GM21619 (cell line): ENCODE measurements around the gene CD19.
"Not testable (repeated sequence)": the region's sequence is repeated elsewhere in the genome, so short reads cannot be mapped to it uniquely, and the experiment has no call there.

Source experiments
- ATAC-seq: cut with Tn5 transposase; IDR thresholded peaks from one replicate; pipeline ENCODE4 v1.9.1; 2021; ENCODE audit not compliant: unreplicated experiment

Gene CD19

DNA sequence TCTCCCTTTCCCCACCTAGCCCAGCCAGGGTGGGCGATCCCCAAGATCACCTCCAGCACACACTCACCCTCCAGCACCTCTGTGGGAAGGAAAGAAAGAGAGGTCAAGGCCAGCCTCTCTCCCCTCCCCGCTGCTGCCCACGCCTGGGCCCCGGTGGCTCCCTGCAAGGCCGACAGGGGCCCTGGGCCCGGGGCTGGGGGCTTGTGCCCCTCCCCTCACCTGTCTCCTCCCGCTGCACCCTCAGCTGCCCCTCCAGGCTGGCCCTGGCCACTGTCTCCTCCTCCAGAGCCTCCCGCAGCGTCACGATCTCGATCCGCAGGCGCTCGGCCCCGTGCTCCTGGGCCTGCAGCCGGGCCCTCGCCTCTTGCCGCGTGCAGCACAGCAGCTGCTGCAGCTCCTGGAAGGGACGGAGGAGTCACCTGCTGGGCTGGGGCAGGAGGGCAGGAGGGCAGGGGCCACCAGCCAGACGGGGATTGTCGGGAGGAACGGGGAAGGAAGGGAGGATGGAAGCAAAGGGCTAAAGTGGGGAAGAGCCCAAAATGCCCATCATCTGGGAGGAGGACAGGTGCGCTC, 25.9 kb upstream of the CD19 start:
- no peak for ATAC-seq

DNA sequence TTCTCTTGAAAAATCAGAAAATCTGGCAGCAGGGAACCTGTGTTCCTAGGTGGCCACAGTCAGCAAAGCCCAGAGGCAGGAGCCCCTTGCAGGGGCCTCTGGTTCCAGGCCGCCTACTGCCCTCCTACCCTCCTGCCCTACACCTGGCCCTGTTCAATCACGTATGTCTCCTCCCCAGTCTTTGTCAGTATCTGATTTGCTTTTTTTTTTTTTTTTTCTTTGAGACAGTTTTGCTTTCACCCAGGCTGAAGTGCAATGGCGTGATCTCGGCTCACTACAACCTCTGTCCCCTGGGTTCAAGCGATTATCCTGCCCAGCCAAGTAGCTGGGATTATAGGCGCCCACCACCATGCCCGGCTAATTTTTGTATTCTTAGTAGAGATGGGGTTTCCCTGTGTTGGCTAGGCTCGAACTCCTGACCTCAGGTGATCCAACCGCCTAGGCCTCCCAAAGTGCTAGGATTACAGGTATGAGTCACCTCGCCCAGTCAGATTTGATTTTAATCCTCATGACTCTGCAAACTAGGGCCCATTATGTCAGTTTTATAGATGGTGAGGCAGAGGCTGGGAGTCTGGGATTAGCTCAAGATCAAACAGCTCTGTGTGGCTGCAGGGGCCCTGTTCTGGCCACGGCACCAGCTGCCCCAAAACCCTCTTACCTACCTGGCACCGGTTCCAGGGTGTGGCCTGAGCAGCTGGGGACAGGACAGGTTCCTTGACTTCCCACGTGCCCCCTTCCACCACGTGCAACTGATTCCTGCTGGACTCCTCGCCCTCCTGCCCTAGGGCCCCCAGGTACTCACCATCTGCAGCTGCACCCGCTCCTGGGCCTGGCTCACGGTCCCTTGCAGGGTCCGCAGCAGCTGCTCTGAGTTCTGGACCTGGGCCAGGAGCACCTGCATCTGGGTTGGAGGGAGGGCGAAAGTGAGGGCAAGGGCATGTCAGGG, 21.4 kb upstream of the CD19 start:
- ATAC-seq, result no peak

- ATAC-seq, result no peak
Observed at GRCh38 chr16:28912558-28912957, 19.2 kb upstream of the CD19 start.

DNA sequence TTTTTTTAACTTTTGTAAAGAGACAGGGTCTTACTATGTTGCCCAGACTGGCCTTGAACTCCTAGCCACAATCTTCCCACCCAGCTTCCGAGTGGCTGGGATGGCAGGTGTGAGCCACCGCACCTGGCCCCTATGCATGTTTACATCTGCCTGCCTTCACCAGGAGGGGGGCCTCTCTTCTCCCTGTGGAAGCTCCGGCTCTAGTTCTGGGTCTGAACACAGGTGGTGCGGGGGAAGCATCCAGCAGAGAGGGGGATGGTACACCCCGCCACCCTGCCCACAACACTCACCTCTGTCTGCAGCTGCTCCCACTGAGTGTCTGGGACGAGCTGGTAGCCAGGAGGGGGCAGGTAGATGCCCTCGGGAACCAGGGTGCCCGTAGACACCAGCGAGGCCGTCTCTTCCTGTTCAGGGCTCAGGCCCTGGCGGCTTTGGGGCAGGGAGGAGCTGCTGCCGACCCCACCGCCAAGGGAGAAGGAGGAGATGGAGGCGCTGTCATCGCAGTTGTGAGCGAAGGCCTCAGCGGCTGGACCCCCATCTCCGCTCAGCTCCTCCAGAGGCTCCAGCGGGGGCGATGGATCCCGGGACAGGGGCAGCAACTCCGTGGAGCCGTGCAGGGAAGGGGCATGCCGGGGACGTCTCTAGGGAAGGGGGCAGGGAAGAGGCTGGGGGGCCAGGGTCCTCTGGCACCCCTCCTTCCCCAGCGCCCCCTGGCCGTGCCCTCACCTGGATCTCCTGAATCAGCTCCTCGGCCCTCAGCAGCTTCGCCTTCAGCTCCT, 17.6 kb upstream of the CD19 start:
- no peak for ATAC-seq

GRCh38 chr16:28915181-28915580, 16.6 kb upstream of the CD19 start:
- no peak for ATAC-seq

DNA sequence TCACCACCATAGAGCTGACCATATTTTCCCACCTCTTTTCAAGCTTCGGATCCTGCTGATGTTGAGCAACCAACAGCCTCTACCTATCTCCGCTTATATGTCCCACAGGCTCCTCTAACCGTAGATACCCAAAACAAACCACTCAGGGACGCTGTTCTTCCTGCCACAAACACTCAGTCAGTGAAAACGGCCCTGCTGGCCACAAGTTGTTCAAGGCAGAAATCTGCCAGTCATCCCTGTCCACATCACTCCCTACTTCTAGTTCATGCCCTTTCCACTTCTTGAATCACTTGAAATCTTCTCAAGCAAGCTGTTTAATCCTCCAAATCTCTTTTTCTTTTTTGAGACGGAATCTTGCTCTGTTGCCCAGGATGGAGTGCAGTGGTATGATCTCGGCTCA, 14.7 kb upstream of the CD19 start:
- ATAC-seq, result no peak

- no peak for ATAC-seq
Observed at GRCh38 chr16:28918698-28919097, 13.1 kb upstream of the CD19 start.

DNA sequence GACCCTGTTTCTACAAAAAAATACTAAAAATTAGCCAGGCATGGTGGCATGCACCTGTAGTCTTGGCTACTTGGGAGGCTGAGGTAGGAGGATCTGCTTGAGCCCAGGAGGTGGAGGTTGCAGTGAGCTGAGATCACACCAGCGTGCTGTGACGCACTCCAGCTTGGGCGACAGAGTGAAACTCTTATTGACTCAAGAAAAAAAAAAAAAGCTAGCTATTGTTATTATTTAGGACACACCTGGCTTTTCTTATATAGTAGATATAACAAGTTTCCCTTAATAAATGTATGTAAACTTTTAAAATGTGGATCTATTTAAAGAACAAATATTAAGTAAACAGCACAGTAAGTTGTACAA, 8.6 kb upstream of the CD19 start:
- no peak for ATAC-seq

DNA sequence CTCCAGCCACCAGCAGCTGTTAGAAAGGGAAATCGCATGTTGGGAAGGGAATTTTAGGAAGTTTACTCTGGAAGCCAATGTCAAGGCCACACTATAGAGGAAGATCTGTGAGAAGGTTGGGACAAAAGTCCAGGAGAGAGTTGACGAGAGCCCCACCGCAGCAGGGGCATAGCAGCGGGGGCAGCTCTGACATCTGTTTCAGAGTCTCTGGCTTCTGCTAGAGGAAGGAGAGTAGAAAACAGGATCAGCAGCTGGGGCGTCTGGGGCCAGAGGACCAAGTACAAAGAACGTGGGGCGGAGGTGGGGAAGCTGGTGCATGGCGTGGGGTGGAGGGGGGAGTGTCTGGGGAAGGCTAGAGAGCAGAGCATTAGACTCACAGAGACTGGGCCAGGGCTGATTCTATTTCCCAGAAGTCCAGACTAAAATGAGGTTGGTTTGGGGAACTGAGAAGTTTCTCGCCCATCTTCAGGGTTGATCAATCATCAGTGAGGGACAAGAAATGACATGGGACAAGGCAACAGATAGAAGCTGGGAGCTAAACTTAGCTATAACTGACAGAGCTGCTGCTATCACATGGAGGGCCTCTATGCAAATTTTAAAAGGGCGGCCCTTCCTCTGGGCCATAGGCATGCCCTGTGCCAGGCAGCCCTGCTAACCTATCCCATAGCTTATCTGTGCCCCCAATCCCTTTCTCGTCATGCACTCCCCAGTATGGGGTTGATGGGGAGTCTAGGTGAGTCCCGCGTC, 7.9 kb upstream of the CD19 start:
- peak; percentile 44 for ATAC-seq

DNA sequence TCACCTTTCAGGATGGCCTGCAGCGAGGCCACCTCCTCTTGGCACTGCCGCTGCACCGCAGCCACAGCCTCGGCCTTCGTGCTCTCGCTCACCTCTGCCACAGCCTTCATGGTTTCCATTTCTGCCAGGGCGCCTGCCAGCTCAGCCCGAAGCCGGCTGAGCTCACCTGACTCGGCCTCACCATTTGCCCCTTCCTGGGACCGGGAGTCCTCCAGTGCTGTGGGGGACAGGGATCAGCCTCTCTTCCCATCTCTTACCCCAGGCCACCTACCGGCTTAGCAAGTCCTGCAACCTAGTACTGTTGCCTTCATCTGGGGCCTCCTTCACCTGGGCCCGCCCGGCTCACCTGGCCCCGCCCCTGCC, 7.4 kb upstream of the CD19 start:
- peak; percentile 4 for ATAC-seq

- ATAC-seq, result peak; percentile 57
Observed at GRCh38 chr16:28924762-28925385, 6.9 kb upstream of the CD19 start, which contains the start of gene RABEP2. RABEP2 (minus strand) TSS chr16:28925238; CDS start chr16:28925163, 75 bp downstream.

GRCh38 chr16:28925386-28926228, 6.2 kb upstream of the CD19 start:
- ATAC-seq, result peak; percentile 31

- not testable (repeated sequence) for ATAC-seq
Observed at GRCh38 chr16:28926284-28926683, 5.5 kb upstream of the CD19 start.

GRCh38 chr16:28927815-28928214, 4.0 kb upstream of the CD19 start:
- no peak for ATAC-seq

- ATAC-seq, result no peak
Observed at GRCh38 chr16:28930203-28930602, 1.6 kb upstream of the CD19 start.

DNA sequence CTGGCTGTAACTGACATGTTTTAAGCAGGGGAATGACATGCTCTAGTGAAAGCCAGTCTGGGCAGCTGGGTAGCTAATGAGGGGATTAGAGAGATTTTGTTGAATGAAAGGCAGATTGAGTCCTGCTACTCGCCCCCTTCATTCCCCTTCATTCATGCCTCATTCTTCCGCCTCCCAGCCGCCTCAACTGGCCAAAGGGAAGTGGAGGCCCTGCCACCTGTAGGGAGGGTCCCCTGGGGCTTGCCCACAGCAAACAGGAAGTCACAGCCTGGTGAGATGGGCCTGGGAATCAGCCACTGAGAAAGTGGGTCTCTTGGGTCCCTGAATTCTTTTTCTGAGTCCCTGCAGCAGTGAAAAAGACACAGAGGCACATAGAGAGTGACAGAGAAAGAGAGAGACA, 1.1 kb upstream of the CD19 start:
- ATAC-seq, result peak; percentile 57

DNA sequence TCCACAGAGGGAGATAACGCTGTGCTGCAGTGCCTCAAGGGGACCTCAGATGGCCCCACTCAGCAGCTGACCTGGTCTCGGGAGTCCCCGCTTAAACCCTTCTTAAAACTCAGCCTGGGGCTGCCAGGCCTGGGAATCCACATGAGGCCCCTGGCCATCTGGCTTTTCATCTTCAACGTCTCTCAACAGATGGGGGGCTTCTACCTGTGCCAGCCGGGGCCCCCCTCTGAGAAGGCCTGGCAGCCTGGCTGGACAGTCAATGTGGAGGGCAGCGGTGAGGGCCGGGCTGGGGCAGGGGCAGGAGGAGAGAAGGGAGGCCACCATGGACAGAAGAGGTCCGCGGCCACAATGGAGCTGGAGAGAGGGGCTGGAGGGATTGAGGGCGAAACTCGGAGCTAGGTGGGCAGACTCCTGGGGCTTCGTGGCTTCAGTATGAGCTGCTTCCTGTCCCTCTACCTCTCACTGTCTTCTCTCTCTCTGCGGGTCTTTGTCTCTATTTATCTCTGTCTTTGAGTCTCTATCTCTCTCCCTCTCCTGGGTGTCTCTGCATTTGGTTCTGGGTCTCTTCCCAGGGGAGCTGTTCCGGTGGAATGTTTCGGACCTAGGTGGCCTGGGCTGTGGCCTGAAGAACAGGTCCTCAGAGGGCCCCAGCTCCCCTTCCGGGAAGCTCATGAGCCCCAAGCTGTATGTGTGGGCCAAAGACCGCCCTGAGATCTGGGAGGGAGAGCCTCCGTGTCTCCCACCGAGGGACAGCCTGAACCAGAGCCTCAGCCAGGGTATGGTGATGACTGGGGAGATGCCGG, 769 bp downstream of the CD19 start:
- no peak for ATAC-seq

DNA sequence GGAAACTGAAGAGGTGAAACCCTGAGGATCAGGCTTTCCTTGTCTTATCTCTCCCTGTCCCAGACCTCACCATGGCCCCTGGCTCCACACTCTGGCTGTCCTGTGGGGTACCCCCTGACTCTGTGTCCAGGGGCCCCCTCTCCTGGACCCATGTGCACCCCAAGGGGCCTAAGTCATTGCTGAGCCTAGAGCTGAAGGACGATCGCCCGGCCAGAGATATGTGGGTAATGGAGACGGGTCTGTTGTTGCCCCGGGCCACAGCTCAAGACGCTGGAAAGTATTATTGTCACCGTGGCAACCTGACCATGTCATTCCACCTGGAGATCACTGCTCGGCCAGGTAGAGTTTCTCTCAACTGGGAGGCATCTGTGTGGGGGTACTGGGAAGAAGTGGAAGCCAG, 1.4 kb downstream of the CD19 start:
- ATAC-seq, result no peak

- ATAC-seq, result no peak
Observed at GRCh38 chr16:28935346-28935745, 3.6 kb downstream of the CD19 start.
